HEK293 (cell line): ENCODE data around the gene PRPF4.

ENCODE experiments used
- AEBP2 ChIP-seq: fragments of 450-650 bp; formaldehyde crosslinking; IDR thresholded peaks from 2 replicates; pipeline ENCODE4 v1.5.1; 2016; ENCODE audit warnings: missing biosample characterization, missing genetic modification characterization, borderline replicate concordance
- ATF2 ChIP-seq: fragments of 450-650 bp; formaldehyde crosslinking; IDR thresholded peaks from 2 replicates; pipeline ENCODE4 v1.5.1; 2016; ENCODE audit warnings: missing biosample characterization, missing genetic modification characterization, low read depth
- BCL11A ChIP-seq: fragments of 450-650 bp; formaldehyde crosslinking; IDR thresholded peaks from 2 replicates; pipeline ENCODE4 v1.5.1; 2016; ENCODE audit warnings: low read depth, missing biosample characterization, missing genetic modification characterization
- CTCF ChIP-seq: fragments of 450-650 bp; formaldehyde crosslinking; IDR thresholded peaks from 2 replicates; pipeline ENCODE4 v1.5.1; 2016; ENCODE audit warnings: missing biosample characterization, missing genetic modification characterization
- GLI2 ChIP-seq: fragments of 450-650 bp; formaldehyde crosslinking; IDR thresholded peaks from 2 replicates; pipeline ENCODE4; 2017; ENCODE audit warnings: missing biosample characterization, missing genetic modification characterization, low read depth, borderline replicate concordance
- HOXA7 ChIP-seq: sonication (generic); formaldehyde crosslinking; IDR thresholded peaks from 2 replicates; pipeline ENCODE4 v1.8.1; 2022; ENCODE audit warnings: missing genetic modification reagents, borderline replicate concordance
- KLF16 ChIP-seq: fragments of 450-650 bp; formaldehyde crosslinking; IDR thresholded peaks from 2 replicates; pipeline ENCODE4 v1.5.1; 2017; ENCODE audit warnings: missing biosample characterization, missing genetic modification characterization
- MEIS1 ChIP-seq: sonication (generic); formaldehyde crosslinking; IDR thresholded peaks from 2 replicates; pipeline ENCODE4 v1.8.1; 2022; ENCODE audit warnings: missing genetic modification reagents, mild to moderate bottlenecking, borderline replicate concordance
- PATZ1 ChIP-seq: fragments of 450-650 bp; formaldehyde crosslinking; IDR thresholded peaks from 2 replicates; pipeline ENCODE4 v1.5.1; 2016; ENCODE audit warnings: missing biosample characterization, missing genetic modification characterization
- RBAK ChIP-seq: fragments of 450-650 bp; formaldehyde crosslinking; IDR thresholded peaks from 2 replicates; pipeline ENCODE4 v1.5.1; 2016; ENCODE audit warnings: missing biosample characterization, missing genetic modification characterization
- ZEB2 ChIP-seq: fragments of 450-650 bp; formaldehyde crosslinking; IDR thresholded peaks from 2 replicates; pipeline ENCODE4 v1.5.1; 2016; ENCODE audit warnings: missing biosample characterization, missing genetic modification characterization
- ZNF121 ChIP-seq: fragments of 450-650 bp; formaldehyde crosslinking; IDR thresholded peaks from 2 replicates; pipeline ENCODE4 v1.5.1; 2016; ENCODE audit warnings: missing biosample characterization, missing genetic modification characterization
- ZNF133 ChIP-seq: fragments of 450-650 bp; formaldehyde crosslinking; IDR thresholded peaks from 2 replicates; pipeline ENCODE4 v1.5.1; 2016; ENCODE audit warnings: missing biosample characterization, missing genetic modification characterization
- ZNF174 ChIP-seq: fragments of 450-650 bp; formaldehyde crosslinking; IDR thresholded peaks from 2 replicates; pipeline ENCODE4 v1.5.0; 2017; ENCODE audit warnings: missing biosample characterization, mild to moderate bottlenecking, missing genetic modification characterization
- ZNF2 ChIP-seq: fragments of 450-650 bp; formaldehyde crosslinking; IDR thresholded peaks from 2 replicates; pipeline ENCODE4 v1.5.1; 2016; ENCODE audit warnings: missing biosample characterization, missing genetic modification characterization
- ZNF221 ChIP-seq: fragments of 450-650 bp; formaldehyde crosslinking; IDR thresholded peaks from 2 replicates; pipeline ENCODE4 v1.5.1; 2017; ENCODE audit warnings: missing biosample characterization, missing genetic modification characterization, borderline replicate concordance
- ZNF449 ChIP-seq: fragments of 450-650 bp; formaldehyde crosslinking; IDR thresholded peaks from 2 replicates; pipeline ENCODE4 v1.5.1; 2017; ENCODE audit warnings: missing biosample characterization, mild to moderate bottlenecking, missing genetic modification characterization, moderate library complexity
- ZNF473 ChIP-seq: fragments of 450-650 bp; formaldehyde crosslinking; IDR thresholded peaks from 2 replicates; pipeline ENCODE4 v1.5.1; 2017; ENCODE audit warnings: missing biosample characterization, missing genetic modification characterization
- ZNF555 ChIP-seq: fragments of 450-650 bp; formaldehyde crosslinking; conservative IDR thresholded peaks from 2 replicates; pipeline ENCODE4 v1.5.1; 2017; ENCODE audit warnings: missing biosample characterization, mild to moderate bottlenecking, missing genetic modification characterization, inconsistent platforms
- ZNF624 ChIP-seq: fragments of 450-650 bp; formaldehyde crosslinking; IDR thresholded peaks from 2 replicates; pipeline ENCODE4 v1.5.1; 2017; ENCODE audit warnings: missing biosample characterization, missing genetic modification characterization
- ZNF76 ChIP-seq: fragments of 450-650 bp; formaldehyde crosslinking; IDR thresholded peaks from 2 replicates; pipeline ENCODE4; 2016; ENCODE audit warnings: low read depth, missing biosample characterization, missing genetic modification characterization, borderline replicate concordance
- ZNF791 ChIP-seq: fragments of 450-650 bp; formaldehyde crosslinking; IDR thresholded peaks from 2 replicates; pipeline ENCODE4 v1.5.1; 2016; ENCODE audit warnings: missing biosample characterization, missing genetic modification characterization
- ZNF830 ChIP-seq: fragments of 450-650 bp; IDR thresholded peaks from 2 replicates; pipeline ENCODE4 v1.5.0; 2018; ENCODE audit warnings: missing biosample characterization, missing genetic modification characterization, low read depth, mild to moderate bottlenecking, moderate library complexity
- ZSCAN23 ChIP-seq: fragments of 450-650 bp; formaldehyde crosslinking; IDR thresholded peaks from 2 replicates; pipeline ENCODE4 v1.5.1; 2016; ENCODE audit warnings: missing biosample characterization, missing genetic modification characterization
- TF ChIP-seq, protein P1 (sequence below): fragments of 450-650 bp; formaldehyde crosslinking; IDR thresholded peaks from 2 replicates; pipeline ENCODE4 v1.5.1; 2017; ENCODE audit warnings: missing biosample characterization, missing genetic modification characterization
- TF ChIP-seq, protein P2 (sequence below): fragments of 450-650 bp; formaldehyde crosslinking; IDR thresholded peaks from 2 replicates; pipeline ENCODE4 v1.5.1; 2016; ENCODE audit warnings: missing biosample characterization, missing genetic modification characterization

Gene PRPF4

DNA sequence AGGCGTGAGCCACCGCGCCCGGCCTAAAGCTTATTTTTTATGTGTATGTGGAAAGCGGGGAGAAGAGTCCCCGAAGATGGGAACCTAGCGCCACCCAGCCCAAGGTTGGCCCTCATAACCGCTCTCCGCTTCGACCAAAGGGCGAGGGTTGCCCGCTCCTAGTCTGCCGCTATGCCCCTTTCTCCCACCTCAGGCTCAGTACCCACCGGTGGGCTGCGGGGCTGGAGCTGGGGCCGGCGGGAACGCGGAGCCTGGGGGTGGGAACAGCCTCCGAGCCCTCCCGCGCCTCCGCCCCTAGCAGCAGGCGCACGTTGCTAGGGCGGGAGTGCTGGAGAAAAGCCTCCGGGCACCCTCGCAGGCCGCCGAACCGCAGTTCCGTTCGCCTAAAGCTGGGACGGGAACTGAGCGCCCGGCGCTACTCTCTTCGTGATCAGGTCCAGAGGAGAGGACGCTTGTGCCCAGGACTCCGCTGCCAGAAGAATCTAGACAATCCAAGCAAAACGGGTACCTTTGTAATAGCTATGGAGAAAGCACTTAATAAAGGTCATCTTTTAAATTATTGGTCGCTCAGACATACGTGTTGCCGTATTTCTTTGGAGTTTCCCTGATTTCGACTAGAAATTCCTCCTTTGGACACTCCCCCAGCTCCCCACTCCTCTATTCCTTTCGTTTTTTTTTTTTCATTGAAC, 64.7 kb downstream of the PRPF4 start, which contains the start of gene WDR31 (continued):
- TF ChIP-seq ZNF830 (tag by site-specific recombination) (no peak), BCL11A (tag by site-specific recombination) (no peak), ZSCAN23 (tag by site-specific recombination) (no peak), ZNF2 (tag by site-specific recombination) (peak; percentile 83; the same call in 1 of the 2 replicates), KLF16 (tag by site-specific recombination) (peak; percentile 94), ZNF555 (no peak), ATF2 (tag by site-specific recombination) (no peak), ZNF121 (tag by site-specific recombination) (no peak), PATZ1 (tag by site-specific recombination) (peak; percentile 96), ZNF449 (tag by site-specific recombination) (peak; percentile 20; the same call in 1 of the 2 replicates), ZNF624 (tag by site-specific recombination) (no peak), ZEB2 (tag by site-specific recombination) (peak; percentile 80), ZNF221 (tag by site-specific recombination) (no peak), RBAK (tag by site-specific recombination) (no peak), ZNF791 (tag by site-specific recombination) (no peak), ZNF76 (tag by site-specific recombination) (peak; percentile 77), MEIS1 (CRISPR knock-in tag) (no peak), HOXA7 (CRISPR knock-in tag) (no peak), ZNF473 (tag by site-specific recombination) (no peak), GLI2 (tag by site-specific recombination) (no peak), AEBP2 (tag by site-specific recombination) (no peak), CTCF (tag by site-specific recombination) (0 out of 2 replicates have a peak, but pooled peaks have one; percentile 18), ZNF133 (tag by site-specific recombination) (no peak), ZNF174 (tag by site-specific recombination) (no peak)
- TF ChIP-seq, protein P1, sequence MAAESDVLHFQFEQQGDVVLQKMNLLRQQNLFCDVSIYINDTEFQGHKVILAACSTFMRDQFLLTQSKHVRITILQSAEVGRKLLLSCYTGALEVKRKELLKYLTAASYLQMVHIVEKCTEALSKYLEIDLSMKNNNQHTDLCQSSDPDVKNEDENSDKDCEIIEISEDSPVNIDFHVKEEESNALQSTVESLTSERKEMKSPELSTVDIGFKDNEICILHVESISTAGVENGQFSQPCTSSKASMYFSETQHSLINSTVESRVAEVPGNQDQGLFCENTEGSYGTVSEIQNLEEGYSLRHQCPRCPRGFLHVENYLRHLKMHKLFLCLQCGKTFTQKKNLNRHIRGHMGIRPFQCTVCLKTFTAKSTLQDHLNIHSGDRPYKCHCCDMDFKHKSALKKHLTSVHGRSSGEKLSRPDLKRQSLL (tag by site-specific recombination), result peak; percentile 60
- TF ChIP-seq, protein P2, sequence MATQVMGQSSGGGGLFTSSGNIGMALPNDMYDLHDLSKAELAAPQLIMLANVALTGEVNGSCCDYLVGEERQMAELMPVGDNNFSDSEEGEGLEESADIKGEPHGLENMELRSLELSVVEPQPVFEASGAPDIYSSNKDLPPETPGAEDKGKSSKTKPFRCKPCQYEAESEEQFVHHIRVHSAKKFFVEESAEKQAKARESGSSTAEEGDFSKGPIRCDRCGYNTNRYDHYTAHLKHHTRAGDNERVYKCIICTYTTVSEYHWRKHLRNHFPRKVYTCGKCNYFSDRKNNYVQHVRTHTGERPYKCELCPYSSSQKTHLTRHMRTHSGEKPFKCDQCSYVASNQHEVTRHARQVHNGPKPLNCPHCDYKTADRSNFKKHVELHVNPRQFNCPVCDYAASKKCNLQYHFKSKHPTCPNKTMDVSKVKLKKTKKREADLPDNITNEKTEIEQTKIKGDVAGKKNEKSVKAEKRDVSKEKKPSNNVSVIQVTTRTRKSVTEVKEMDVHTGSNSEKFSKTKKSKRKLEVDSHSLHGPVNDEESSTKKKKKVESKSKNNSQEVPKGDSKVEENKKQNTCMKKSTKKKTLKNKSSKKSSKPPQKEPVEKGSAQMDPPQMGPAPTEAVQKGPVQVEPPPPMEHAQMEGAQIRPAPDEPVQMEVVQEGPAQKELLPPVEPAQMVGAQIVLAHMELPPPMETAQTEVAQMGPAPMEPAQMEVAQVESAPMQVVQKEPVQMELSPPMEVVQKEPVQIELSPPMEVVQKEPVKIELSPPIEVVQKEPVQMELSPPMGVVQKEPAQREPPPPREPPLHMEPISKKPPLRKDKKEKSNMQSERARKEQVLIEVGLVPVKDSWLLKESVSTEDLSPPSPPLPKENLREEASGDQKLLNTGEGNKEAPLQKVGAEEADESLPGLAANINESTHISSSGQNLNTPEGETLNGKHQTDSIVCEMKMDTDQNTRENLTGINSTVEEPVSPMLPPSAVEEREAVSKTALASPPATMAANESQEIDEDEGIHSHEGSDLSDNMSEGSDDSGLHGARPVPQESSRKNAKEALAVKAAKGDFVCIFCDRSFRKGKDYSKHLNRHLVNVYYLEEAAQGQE (tag by site-specific recombination), result peak; percentile 57
